GM21717 (cell line): Measurements from ENCODE around the gene ITCH.
A peak's percentile ranks its signal among the peaks of the same experiment; 100 is the strongest.
"Not testable (repeated sequence)": the region's sequence is repeated elsewhere in the genome, so short reads cannot be mapped to it uniquely, and the experiment has no call there.

ENCODE experiments used
- ATAC-seq: cut with Tn5 transposase; IDR thresholded peaks from one replicate; pipeline ENCODE4 v1.9.1; 2021; ENCODE audit warnings: mild to moderate bottlenecking, moderate library complexity; ENCODE audit not compliant: unreplicated experiment

The ITCH gene

DNA sequence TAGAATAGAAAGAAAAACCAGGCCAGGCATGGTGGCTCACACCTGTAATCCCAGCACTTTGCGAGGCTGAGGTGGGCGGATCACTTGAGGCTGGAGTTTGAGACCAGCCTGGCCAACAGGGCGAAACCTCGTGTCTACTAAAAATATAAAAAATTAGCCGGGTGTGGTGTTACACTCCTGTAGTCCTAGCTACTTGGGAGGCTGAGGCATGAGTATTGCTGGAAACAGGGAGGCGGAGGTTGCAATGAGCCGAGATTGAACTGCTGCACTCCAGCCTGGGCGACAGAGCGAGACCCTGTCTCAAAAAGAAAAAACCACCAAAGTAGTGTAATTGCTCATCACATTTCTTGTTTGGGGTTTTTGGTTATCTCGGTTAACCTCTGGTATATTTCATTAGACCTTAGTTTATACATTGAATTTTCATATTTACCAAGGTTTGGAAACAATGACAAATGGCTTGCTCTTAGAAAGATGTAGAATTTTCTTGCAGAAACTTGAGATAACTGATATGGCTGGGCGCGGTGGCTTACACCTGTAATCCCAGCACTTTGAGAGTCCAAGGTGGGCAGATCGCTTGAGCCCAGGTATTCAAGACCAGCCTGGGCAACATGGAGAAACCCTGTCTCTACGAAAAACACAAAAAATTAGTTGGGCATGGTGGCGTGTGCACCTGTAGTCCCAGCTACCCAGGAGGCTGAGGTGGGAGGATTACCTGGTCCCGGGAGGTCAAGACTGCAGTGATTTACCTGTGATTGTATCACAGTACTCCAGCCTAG lies 14.2 kb downstream of the ITCH start:
- ATAC-seq: peak; percentile 74

DNA sequence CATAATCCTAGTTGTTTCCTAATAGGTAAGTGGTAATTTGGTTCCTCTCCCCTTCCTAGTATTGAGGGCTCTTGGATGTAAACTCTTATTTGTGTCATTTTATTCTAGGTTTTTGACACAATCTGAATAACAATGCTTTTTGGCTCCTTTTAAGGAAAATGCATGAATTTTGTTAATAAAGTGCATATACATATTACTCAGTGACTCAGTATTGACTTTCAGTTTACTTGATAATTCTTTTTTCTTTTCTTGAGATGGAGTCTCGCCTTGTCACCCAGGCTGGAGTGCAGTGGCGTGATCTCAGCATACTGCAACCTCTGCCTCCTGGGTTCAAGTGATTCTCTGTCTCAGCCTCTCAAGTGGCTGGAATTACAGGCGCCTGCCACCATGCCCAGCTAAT lies 19.1 kb downstream of the ITCH start:
- no peak for ATAC-seq

DNA sequence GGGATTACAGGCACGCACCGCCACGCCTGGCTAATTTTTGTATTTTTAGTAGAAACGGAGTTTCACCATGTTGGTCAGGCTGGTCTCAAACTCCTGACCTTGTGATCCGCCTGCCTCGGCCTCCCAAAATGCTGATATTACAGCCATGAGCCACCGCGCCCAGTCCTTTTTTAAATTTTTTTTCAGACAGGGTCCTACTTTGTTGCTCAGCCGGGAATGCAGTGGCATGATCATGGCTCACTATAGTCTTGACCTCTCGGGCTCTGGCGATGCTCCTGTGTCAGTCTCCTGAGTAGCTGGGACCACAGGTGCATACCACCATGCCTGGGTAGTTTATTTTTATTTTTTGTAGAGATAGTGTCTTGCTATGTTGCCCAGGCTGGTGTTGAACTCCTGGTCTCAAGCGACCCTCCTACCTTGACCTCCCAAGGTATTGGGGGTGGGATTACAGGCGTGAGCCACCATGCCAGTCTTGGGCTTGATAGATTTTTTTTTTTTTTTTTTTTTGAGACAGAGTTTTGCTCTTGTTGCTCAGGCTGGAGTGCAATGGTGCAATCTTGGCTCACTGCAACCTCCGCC lies 19.9 kb downstream of the ITCH start:
- not testable (repeated sequence) for ATAC-seq

DNA sequence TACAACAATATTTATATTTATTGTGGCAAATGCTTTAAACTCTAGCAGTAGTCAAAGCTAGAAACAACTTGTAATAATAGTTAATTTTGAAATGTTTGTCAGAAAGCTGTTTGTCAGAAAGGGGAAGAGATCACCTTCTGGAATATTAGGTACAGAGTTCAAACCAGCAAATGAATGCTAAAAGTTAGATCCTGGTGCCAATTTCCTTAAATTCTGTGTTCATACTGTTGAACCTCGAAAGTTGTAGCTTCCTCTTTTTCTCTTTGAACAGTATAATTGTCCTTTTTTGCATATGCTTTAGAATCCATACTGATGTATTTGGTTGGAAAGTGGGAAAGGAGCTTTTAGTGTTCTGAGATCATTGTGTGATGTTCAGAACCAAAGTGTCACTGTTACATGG lies 22.4 kb downstream of the ITCH start:
- no peak for ATAC-seq

DNA sequence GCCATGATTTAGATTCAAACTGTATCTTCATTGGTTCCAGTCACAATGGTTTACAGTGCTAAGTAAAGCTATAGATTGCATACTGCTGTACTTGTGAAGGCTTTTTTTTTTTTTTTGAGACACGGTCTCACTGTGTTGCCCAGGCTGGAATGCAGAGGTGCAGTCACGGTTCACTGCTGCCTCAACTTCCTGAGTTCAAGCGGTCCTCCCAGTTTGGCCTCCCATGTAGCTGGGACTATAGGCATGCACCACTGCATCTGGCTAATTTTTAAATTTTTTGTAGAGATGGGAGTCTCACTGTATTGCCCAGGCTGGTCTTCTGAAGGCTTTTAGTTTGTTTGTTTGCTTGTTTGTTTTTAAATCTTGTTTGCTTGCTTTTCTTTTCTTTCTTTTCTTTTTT lies 24.9 kb downstream of the ITCH start:
- no peak for ATAC-seq

DNA sequence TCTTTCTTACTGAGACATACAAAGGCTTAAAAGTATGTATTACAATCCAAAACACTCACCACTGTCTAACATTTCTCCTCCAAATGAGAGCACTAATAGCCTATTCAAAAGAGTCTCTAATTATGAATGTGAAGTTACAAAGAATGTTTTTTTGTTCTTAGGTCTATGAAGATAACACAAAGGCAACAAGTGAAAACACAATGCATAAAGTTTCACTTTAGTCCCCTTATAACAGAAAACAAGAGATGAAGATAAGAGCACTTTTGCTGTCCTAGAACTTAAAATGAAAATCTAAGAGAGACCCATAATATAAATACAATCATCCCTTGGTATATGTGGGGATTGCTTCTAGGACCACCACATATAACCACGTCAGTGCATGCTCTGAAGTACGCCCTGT lies 25.6 kb downstream of the ITCH start:
- ATAC-seq: no peak

DNA sequence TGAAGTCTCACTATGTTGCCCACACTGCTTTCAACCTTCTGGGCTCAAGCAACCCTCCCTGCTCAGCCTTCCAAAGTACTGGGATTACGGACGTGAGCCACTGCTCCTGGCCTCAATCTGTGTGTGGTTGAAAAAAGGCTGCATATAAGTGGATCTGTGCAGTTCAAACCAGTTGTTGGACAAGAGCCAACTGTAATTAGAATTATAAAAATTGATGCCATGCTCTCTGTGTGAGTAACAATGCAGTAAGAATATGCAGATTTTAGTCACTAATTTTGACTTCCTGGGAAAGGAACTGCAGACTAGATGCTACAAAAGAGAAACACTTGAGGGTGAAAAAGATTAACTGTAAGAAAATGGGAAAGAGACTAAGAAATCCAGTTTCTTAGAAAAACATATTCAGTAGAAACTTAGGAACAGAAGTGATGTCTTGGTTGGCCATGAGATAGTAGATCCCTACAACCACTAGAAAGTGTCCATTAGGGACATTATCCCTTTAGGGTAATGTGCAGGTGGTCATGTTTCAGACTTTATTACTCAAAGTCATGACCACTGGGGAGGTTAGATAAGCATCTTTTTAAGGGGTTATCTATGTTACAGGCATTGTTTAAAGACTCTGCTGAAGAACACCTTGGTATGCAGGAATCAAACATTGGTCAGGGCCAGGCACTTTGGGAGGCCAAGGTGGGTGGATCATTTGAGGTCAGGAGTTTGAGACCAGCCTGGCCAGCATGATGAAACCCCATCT lies 26.3 kb downstream of the ITCH start:
- no peak for ATAC-seq

DNA sequence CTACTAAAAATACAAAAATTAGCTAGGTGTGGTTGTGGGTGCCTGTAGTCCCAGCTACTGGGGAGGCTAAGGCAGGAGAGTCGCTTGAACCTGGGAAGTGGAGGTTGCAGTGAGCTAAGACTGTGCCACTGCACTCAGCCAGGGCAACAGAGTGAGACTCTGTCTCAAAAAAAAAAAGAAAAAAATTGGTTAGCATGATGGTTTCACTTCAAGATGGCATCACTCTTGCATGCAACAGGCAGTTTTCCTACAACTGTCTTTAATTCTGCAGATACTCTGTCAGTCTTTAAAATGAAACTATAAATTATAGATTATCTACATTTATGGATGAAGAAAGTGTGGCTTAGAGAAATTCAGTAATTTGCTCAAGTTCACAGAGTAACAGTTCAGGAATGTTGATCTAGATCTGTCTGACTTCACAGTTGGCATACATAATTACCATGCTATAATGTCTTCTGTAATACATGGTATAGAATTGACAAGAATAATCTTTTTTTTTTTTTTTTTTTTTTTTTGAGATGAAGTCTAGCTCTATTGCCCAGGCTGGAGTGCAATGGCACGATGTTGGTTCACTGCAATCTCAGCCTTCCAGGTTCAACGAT lies 27.0 kb downstream of the ITCH start:
- ATAC-seq: no peak

DNA sequence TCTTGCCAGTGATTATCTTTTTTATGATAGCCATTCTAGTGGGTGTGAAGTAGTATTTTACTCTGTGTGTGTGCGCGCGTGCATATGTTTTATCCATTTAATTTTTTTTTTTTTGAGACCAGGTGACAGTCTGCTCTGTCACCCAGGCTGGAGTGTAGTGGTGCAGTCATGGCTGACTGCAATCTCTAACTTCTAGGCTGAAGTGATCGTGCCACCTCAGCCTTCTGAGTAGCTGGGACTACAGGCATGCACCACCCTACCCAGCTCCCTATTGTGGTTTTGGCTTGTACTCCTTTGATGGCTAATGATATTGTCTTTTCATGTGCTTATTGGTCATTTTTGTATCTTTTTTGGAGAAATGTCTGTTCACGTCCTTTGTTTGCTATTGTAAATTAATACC lies 33.3 kb downstream of the ITCH start:
- ATAC-seq: no peak

DNA sequence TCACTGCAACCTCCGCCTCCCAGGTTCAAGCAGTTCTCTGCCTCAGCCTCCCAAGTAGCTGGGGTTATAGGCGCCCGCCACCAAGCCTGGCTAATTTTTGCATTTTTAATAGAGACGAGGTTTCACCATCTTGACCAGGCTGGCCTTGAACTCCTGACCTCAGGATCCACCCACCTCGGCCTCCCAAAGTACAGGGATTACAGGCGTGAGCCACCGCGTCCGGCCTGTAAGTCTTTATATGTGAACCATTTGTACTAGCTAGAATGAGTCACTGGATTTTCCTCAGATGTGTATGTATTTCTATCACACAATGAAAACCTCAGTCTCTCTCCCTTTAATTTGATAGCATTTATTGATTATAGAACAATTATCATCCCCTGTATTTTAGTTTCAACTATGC lies 34.0 kb downstream of the ITCH start:
- ATAC-seq: no peak

DNA sequence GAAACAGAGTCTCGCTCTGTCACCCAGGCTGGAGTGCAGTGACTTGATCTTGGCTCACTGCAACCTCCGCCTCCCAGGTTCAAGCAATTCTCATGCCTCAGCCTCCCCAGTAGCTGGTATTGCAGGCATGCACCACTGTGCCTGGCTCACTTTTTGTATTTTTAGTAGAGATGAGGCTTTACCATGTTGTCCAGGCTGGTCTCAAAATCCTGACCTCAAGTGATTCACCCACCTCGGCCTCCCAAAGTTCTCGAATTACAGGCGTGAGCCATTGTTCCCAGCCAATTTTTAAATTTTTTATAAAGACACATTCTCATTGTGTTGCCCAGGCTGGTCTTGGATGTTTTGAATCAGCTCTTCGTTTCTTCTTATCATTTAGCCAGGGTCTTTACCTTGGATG lies 37.7 kb downstream of the ITCH start:
- not testable (repeated sequence) for ATAC-seq

DNA sequence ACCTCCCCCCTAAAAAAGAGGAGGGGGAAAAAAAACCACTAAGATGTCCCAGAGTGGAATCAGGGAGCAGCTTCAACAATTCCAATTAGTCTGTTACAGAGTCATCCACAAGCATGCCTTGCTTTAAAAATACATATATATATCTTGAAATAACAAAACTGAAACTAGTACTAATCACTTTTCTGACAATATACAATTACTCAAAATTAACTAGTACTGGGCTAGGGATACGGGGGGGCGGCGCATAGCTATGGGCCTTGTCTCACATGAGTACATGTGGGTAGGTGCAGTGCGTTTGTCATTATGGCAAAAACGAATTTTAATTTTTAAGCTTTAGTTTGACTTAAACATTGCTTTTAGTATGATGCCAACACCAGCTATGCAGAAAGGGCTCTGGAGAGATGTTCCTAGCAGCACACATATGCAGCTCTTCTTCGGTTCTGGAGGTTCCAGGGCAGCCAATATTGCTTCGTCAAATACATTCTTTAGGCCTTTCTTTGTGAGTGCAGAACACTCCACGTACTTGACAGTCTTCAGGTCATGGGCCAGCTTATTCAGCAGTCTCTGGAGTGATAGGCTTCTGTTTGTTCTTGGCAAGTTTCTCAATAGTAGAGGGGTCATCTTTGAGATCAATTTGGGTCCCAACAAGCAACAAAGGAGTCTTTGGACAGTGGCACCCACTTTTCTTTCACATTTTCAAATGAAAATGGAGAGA lies 38.8 kb downstream of the ITCH start:
- no peak for ATAC-seq

DNA sequence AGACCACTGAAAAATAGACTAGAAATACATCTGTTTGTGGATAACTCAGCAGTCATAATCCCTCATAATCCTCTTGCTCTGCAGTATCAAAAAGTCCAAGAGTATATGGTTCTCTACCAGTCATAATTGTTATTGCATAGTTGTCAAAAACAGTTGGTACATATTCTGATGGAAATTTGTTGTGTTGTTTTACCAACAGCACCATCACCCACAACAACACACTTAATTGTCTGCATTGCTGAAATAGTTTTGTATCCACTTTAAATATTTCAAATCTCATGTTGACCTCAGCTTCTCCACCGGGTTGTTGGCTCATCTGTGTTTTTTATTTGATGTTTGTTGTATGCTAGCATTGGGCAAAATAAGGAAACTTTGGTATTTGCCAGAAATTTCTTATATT lies 39.4 kb downstream of the ITCH start:
- ATAC-seq: no peak

DNA sequence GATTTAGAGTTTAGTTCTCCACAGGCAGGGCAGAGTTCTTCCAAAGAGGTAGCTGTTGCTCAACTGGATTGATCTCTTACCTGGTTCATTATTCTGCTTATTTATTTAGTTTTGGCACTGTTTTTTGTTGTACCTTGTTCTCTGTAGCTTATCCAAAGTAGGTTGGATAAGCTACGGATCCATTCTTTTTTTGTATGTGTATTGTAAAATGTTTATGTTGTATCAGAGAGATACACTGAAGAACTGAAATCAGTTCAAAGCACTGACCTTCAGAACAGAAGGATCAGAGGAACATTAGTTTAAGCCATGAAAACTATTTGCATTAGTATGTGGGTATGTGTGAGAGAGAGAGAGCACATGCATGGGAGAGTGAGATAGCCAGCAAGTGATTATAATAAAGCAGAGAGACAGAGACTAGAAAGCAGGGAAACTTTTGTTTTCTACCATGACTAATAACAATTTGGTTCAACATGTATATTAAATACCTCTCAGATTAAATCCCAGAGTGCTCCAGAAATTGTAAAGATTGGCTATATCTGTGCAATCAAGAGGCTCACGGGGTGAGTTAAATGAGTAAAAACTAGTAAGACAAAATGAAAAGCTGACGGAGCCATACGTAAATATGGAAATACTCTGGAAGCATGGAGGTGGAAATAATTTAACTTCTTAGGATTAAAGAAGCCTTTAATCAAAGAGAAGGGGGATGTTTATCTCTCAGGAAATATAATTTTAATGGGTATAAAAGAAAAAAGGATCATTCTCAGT lies 40.2 kb downstream of the ITCH start:
- no peak for ATAC-seq

DNA sequence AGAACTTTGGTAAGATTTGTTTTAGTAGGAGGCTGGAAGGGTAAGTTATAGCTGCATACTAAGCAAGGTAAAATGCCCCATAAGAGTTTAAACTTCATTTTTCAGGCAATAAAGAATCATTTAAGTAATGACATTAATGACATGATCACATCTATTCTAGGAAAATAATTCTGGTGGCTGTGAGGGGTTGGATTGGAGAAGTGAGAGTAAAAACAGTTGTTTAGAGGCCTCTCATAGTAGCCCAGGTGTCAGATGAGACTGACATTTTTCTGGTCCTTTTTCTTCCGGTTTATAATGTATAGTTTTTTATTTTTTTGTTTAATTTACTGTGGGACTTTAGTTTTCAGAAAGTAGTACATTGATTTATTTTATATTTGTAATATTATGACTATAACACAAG lies 40.8 kb downstream of the ITCH start:
- no peak for ATAC-seq

DNA sequence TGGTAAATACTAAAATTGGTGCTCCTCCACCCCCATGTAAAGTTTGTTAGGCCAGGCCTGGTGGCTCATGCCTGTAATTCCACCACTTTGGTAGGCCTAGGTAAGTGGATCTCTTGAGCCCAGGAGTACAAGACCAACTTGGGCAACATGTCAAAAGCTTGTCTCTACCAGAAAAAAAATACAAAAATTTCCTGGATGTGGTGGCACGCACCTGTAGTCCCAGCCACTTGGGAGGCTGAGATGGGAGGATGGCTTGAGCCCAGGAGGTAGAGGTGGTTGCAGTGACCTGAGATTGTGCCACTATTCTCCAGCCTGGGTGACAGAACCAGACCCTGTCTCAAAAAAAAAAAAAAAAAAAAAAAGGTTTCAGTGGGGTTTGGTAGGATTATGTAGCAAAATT lies 41.7 kb downstream of the ITCH start:
- ATAC-seq: no peak

DNA sequence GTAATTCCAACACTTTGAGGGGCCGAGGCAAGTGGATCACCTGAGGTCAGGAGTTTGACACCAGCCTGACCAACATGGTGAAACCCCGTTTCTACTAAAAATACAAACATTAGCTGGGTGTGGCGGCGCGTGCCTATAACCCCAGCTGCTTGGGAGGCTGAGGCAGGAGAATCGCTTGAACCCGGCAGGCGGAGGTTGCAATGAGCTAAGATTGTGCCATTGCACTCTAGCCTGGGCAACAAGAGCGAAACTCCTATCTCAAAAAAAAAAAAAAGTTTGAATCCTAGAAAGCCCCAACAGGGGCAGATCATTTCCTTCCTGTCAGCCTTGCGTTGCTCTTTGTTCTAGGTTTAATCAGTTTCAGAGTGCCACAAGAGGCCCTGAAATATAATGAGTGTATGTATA lies 42.2 kb downstream of the ITCH start:
- not testable (repeated sequence) for ATAC-seq

DNA sequence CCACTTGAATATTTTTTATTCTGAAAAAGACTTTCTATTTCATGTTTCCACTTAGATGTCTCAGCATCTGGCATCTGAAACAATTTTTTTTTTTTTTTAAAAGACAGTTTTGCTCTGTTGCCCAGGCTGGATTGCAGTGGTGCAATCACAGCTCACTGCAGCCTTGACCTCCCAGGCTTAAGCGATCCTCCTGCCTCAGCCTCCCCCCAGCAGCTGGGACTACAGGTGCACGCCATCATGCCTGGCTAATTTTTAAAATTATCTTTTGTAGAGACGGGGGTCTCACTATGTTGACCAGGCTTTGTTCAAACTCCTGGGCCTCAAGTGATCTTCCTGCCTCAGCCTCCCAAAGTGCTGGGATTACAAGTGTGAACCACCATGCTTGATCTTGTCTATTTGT lies 42.9 kb downstream of the ITCH start:
- not testable (repeated sequence) for ATAC-seq

DNA sequence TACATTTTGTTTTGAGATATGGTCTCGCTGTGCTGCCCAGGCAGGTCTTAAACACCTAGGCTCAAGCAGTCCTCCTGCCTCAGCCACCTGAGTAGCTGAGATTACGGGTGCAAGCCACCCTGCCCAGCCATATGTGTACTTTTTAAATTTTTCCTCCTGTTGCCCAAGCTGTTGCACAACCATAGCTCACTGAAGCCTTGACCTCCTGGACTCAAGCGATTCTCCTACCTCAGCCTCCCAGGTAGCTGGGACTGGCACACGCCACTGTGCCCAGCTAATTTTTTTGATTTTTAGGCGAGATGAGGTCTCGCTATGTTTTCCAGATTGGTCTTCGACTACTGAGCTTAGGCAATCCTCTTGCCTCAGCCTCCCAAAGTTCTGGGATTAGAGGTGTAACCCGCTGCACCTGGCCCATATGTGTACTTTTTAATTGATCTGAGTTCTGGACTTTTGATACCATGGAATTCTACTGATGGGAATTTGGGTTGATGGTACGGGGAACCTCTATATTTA lies 44.9 kb downstream of the ITCH start:
- no peak for ATAC-seq

DNA sequence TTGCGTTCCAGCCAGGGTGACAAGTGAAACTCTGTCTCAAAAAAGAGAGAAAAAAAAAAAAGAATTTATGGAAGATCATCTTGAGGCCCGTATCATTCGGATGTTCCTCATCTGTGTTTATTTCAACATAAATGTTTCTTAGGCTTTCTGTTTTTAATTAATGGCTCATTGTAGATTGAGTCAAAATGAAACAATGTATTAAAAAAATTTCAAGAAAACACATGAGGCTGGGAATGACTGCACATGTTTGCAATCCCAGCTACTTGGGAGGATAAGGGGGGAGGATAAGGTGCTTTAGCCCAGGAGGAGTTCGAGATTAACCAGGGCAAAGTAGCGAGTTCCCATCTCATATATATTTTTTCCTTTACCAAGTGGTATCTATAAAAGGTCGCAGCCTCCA lies 47.3 kb downstream of the ITCH start:
- ATAC-seq: no peak
